GM19239 (cell line): ENCODE data around the gene BOD1.
A peak's percentile ranks its signal among the peaks of the same experiment; 100 is the strongest.

Experiments
- DNase-seq: peaks from one replicate; pipeline ENCODE4 v3.0.0; 2011; ENCODE audit warnings: low spot score; ENCODE audit not compliant: insufficient read length
- FAIRE-seq: peaks from 2 replicates; lab custom pipeline; 2011; peaks lifted over from hg19 to GRCh38; lab: Jason Lieb, UNC

The BOD1 gene

GRCh38 chr5:173616577-173617118, at the start of gene BOD1:
Gene BOD1, minus strand, starts transcription at chr5:173616650. Its CDS starts 214 bp downstream, at chr5:173616436.
- DNase-seq = peak; percentile 78
- peak; percentile 95 for FAIRE-seq

GRCh38 chr5:173665326-173665725, 48.9 kb upstream of the BOD1 start:
- no peak for FAIRE-seq
- no peak for DNase-seq

- DNase-seq = peak; percentile 52
- FAIRE-seq = peak; percentile 82
These were observed 47.7 kb upstream of the BOD1 start for GRCh38 chr5:173664154-173664526.

GRCh38 chr5:173663352-173664153, 47.1 kb upstream of the BOD1 start:
- DNase-seq (no peak), FAIRE-seq (no peak)

GRCh38 chr5:173662581-173663351, 46.3 kb upstream of the BOD1 start:
- FAIRE-seq = no peak
- DNase-seq = no peak

GRCh38 chr5:173660481-173661280, 44.2 kb upstream of the BOD1 start:
- FAIRE-seq (no peak), DNase-seq (no peak)

GRCh38 chr5:173659423-173659822, 43.0 kb upstream of the BOD1 start:
- DNase-seq (no peak), FAIRE-seq (no peak)

- FAIRE-seq (no peak), DNase-seq (no peak)
These were observed 41.4 kb upstream of the BOD1 start for GRCh38 chr5:173657741-173658356.

GRCh38 chr5:173655196-173655797, 38.8 kb upstream of the BOD1 start:
- DNase-seq = no peak
- FAIRE-seq = no peak

GRCh38 chr5:173653822-173654523, 37.5 kb upstream of the BOD1 start:
- FAIRE-seq (no peak), DNase-seq (no peak)

GRCh38 chr5:173648308-173648866, 31.9 kb upstream of the BOD1 start:
- FAIRE-seq (no peak), DNase-seq (no peak)

- no peak for FAIRE-seq
- DNase-seq = no peak
These were observed 30.2 kb upstream of the BOD1 start for GRCh38 chr5:173646692-173647091.

- DNase-seq = no peak
- no peak for FAIRE-seq
These were observed 29.6 kb upstream of the BOD1 start for GRCh38 chr5:173645890-173646574.

GRCh38 chr5:173645437-173645807, 29.0 kb upstream of the BOD1 start:
- DNase-seq = no peak
- no peak for FAIRE-seq

GRCh38 chr5:173644673-173645436, 28.4 kb upstream of the BOD1 start:
- DNase-seq = no peak

GRCh38 chr5:173643964-173644363, 27.5 kb upstream of the BOD1 start:
- DNase-seq (peak; percentile 15), FAIRE-seq (peak; percentile 65)

More at GRCh38 chr5:173644673-173645436, 28.4 kb upstream of the BOD1 start:
- no peak for FAIRE-seq

GRCh38 chr5:173642895-173643481, 26.5 kb upstream of the BOD1 start:
- FAIRE-seq (no peak), DNase-seq (no peak)
